AML-193 (cell line): Measurements from ENCODE around the gene PGAM2.
A peak's percentile ranks its signal among the peaks of the same experiment; 100 is the strongest.
"Not testable (repeated sequence)": the region's sequence is repeated elsewhere in the genome, so short reads cannot be mapped to it uniquely, and the experiment has no call there.

Experiments
- DNase-seq, 2 experiments: peaks; one replicate each; lab custom pipeline; 2025; lab: John Stamatoyannopoulos, UW

Gene PGAM2

GRCh38 chr7:44022796-44023467 is 42.4 kb downstream of the PGAM2 start:
- DNase-seq: not testable (repeated sequence)

- not testable (repeated sequence) for DNase-seq
Measured at GRCh38 chr7:44022069-44022468, 43.3 kb downstream of the PGAM2 start.

- not testable (repeated sequence) for DNase-seq
Measured at GRCh38 chr7:44019825-44020224, 45.5 kb downstream of the PGAM2 start.

GRCh38 chr7:44018857-44019807 is 46.2 kb downstream of the PGAM2 start:
- peak; percentile 83 to 90 for DNase-seq

GRCh38 chr7:44015090-44015489 is 50.3 kb downstream of the PGAM2 start:
- not testable (repeated sequence) for DNase-seq
